K562 (cell line): ENCODE data around the gene FERMT3. TPM values are rescaled to one million over a fixed set of nuclear protein-coding genes. Genes with fewer than 3 reads are reported as not detected.
A peak's percentile ranks its signal among the peaks of the same experiment; 100 is the strongest.

ENCODE experiments used
- BCLAF1 ChIP-seq, 2 experiments: fragments of 450-650 bp in 1 of 2; IDR thresholded peaks; 2 replicates each; pipeline ENCODE4 v1.6.1; 2011 to 2017; ENCODE audit warnings: low read depth in 2 of 2, antibody characterized with exemption in 1 of 2, borderline replicate concordance in 1 of 2, low read length in 1 of 2, mild to moderate bottlenecking in 1 of 2, mixed read lengths in 1 of 2; ENCODE audit not compliant: control insufficient read depth in 1 of 2
- FOXM1 ChIP-seq, 2 experiments: fragments of 450-650 bp in 1 of 2; sonication (generic) in 1 of 2; formaldehyde crosslinking in 1 of 2; IDR thresholded peaks; 2 replicates each; pipeline versions ENCODE4 v1.6.1 to v1.9.0; 2017 to 2022; ENCODE audit warnings: low read depth in 2 of 2, mild to moderate bottlenecking in 2 of 2, missing genetic modification reagents in 1 of 2, moderate library complexity in 1 of 2
- HDAC1 ChIP-seq, 2 experiments: fragments of 450-650 bp; IDR thresholded peaks; 2 replicates each; pipeline ENCODE4 v1.6.1; 2016 to 2017; ENCODE audit warnings: inconsistent platforms in 1 of 2, mild to moderate bottlenecking in 1 of 2, moderate library complexity in 1 of 2
- KHSRP ChIP-seq: fragments of 450-650 bp; IDR thresholded peaks from 2 replicates; pipeline ENCODE4 v1.6.1; 2017
- MAZ ChIP-seq, 2 experiments: fragments of 450-650 bp in 1 of 2; sonication (generic) in 1 of 2; formaldehyde crosslinking; IDR thresholded peaks in 1 of 2; conservative IDR thresholded peaks in 1 of 2; 2 replicates each; pipeline versions ENCODE4 v1.4.0 to v1.5.0; 2020; ENCODE audit warnings: mild to moderate bottlenecking in 1 of 2, missing genetic modification reagents in 1 of 2
- MXI1 ChIP-seq: IDR thresholded peaks from 2 replicates; pipeline ENCODE4 v1.6.1; 2011; ENCODE audit warnings: low read depth, mild to moderate bottlenecking, improper control_type of control experiment, low read length
- MYNN ChIP-seq, 2 experiments: sonication (generic); formaldehyde crosslinking in 1 of 2; IDR thresholded peaks; 2 replicates each; pipeline versions ENCODE4 v1.5.0 to v1.6.1; 2016 to 2020; ENCODE audit warnings: antibody characterized with exemption in 1 of 2, missing genetic modification reagents in 1 of 2
- PHTF2 ChIP-seq: fragments of 250-450 bp; sonication (Bioruptor Pico); IDR thresholded peaks from 2 replicates; pipeline ENCODE4 v1.5.0; 2021; ENCODE audit warnings: mild to moderate bottlenecking
- TRIM25 ChIP-seq: fragments of 450-650 bp; IDR thresholded peaks from 2 replicates; pipeline ENCODE4 v1.7.0; 2016; ENCODE audit warnings: borderline replicate concordance
- USF1 ChIP-seq: sonication (generic); formaldehyde crosslinking; IDR thresholded peaks from 2 replicates; pipeline ENCODE4 v1.9.0; 2022; ENCODE audit warnings: mild to moderate bottlenecking, missing genetic modification reagents
- ZNF316 ChIP-seq: fragments of 450-650 bp; IDR thresholded peaks from 2 replicates; pipeline ENCODE4 v1.6.1; 2016
- ZNF551 ChIP-seq: fragments of 250-450 bp; sonication (Bioruptor Pico); IDR thresholded peaks from 2 replicates; pipeline ENCODE4 v1.5.0; 2021; ENCODE audit warnings: mild to moderate bottlenecking, moderate library complexity
- polyA plus RNA-seq, 8 experiments: library from polyadenylated mRNA; depleted of rRNA in 4 of 8; stranded (reverse) in 5 of 8; unstranded in 3 of 8; fragments of >200 nt; fragmentation: Nextera tagmentation in 2 of 8; fragmentation: Illumina TruSeq in 1 of 8; extraction: Ambion mirVana in 2 of 8; extraction: Trizol in 1 of 8; gene quantifications; 2 replicates each; pipeline versions ENCODE4 v1.2.1 to v1.2.3, GENCODE V29; 2011 to 2014; ENCODE audit warnings: inconsistent platforms in 1 of 8, missing spikeins in 1 of 8
- total RNA-seq, 7 experiments: library from RNA; depleted of rRNA in 6 of 7; stranded (reverse); fragments of >200 nt in 6 of 7; fragmentation: Illumina TruSeq in 2 of 7; extraction: Trizol in 2 of 7; gene quantifications; 2 replicates each; pipeline versions ENCODE4 v1.2.1 to v1.2.3, GENCODE V29; 2011 to 2021; ENCODE audit warnings: low replicate concordance in 1 of 7
- TF ChIP-seq, protein P1 (sequence below): sonication (generic); formaldehyde crosslinking; IDR thresholded peaks from 2 replicates; pipeline ENCODE4 v1.8.1; 2023; ENCODE audit warnings: mild to moderate bottlenecking, missing genetic modification reagents, moderate library complexity
- TF ChIP-seq, protein P2 (sequence below): fragments of 250-450 bp; sonication (Bioruptor Pico); IDR thresholded peaks from 2 replicates; pipeline ENCODE4 v1.5.1; 2021; ENCODE audit warnings: mild to moderate bottlenecking
- TF ChIP-seq, protein P3 (sequence below): fragments of 250-450 bp; sonication (Bioruptor Pico); IDR thresholded peaks from 2 replicates; pipeline ENCODE4 v1.4.0; 2020

Gene FERMT3
- total and polyA plus RNA-seq, 9 of the 15 experiments (the other 6 are each of a cell fraction or from before 2014, with no cell fraction given), result 3.2 to 275 (median 79.7) TPM

DNA sequence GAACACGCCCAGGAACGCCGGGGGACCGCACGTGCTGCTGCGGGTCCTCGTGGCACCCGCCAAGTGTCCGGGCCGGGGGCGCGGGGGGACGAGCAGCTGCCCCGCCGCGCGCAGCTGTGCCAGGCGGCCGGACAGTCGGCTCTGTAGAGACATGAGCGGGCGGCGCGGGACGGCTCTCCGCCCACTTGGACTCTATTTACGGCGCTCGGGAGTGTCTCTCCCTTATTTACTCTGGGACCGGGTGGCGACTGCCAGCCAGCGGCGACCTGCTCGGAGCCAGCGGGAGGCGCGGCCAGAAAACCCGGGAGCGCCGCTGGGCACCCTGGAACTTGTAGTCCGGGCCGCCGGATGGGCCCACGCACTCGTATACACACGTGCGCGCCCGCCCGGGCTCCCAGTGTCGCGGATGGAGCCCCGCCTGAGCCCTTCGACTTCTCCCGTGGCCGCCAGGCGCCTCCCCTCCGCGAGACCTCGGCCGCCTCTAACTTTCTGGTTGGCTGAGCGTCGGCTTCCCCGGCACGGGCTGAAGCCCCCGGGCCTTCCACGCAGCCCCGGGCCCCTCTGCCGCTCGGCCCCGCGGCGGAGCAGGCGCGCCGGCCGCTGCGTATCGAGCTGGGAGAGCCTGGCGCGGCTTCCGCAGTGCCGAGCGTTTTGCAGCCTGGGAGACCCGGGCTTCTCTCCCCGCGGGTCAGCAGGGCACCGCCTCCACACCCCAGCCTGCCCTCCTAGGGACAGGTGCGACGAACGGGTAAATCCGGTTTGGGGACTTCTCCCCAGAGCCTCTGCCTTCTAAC, 40.5 kb upstream of the FERMT3 start, which contains the start of gene MACROD1 (continued):
- TF ChIP-seq BCLAF1 (IDR thresholded peaks at IDR 0.05; ENCODE audit: borderline replicate concordance in 1 of 2, control insufficient read depth in 1 of 2, low read depth in 2 of 2, low read length in 1 of 2), result peak in 1 of 2 experiments; percentile 70; a peak in 1 of 4 replicates
- TF ChIP-seq MYNN (IDR thresholded peaks at IDR 0.05), result no peak
- TF ChIP-seq MYNN (CRISPR knock-in tag; IDR thresholded peaks at IDR 0.05), result no peak
- peak; percentile 60 for TF ChIP-seq MXI1
- TF ChIP-seq, protein P1, sequence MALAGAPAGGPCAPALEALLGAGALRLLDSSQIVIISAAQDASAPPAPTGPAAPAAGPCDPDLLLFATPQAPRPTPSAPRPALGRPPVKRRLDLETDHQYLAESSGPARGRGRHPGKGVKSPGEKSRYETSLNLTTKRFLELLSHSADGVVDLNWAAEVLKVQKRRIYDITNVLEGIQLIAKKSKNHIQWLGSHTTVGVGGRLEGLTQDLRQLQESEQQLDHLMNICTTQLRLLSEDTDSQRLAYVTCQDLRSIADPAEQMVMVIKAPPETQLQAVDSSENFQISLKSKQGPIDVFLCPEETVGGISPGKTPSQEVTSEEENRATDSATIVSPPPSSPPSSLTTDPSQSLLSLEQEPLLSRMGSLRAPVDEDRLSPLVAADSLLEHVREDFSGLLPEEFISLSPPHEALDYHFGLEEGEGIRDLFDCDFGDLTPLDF (CRISPR knock-in tag), result no peak; the same call in none of the 2 replicates
- TF ChIP-seq HDAC1 (IDR thresholded peaks at IDR 0.05), result peak in 1 of 2 experiments; percentile 69; a peak in 2 of 4 replicates
- TF ChIP-seq TRIM25, result no peak
- no peak for TF ChIP-seq USF1 (CRISPR knock-in tag)
- TF ChIP-seq FOXM1 (IDR thresholded peaks at IDR 0.05; ENCODE audit: low read depth), result no peak
- no peak for TF ChIP-seq FOXM1 (CRISPR knock-in tag; IDR thresholded peaks at IDR 0.05; ENCODE audit: low read depth)
- TF ChIP-seq ZNF316, result no peak
- TF ChIP-seq, protein P2, sequence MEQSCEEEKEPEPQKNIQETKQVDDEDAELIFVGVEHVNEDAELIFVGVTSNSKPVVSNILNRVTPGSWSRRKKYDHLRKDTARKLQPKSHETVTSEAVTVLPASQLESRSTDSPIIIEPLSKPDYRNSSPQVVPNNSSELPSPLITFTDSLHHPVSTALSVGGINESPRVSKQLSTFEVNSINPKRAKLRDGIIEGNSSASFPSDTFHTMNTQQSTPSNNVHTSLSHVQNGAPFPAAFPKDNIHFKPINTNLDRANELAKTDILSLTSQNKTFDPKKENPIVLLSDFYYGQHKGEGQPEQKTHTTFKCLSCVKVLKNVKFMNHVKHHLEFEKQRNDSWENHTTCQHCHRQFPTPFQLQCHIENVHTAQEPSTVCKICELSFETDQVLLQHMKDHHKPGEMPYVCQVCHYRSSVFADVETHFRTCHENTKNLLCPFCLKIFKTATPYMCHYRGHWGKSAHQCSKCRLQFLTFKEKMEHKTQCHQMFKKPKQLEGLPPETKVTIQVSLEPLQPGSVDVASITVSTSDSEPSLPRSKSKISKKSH (CRISPR knock-in tag), result no peak
- TF ChIP-seq MAZ (CRISPR knock-in tag; conservative IDR thresholded peaks at IDR 0.05 in 1 of 2, IDR thresholded peaks at IDR 0.05 in 1 of 2), result peak; percentile 51 to 54
- TF ChIP-seq PHTF2 (CRISPR knock-in tag), result no peak
- TF ChIP-seq ZNF551 (CRISPR knock-in tag), result no peak
- no peak for TF ChIP-seq KHSRP
- TF ChIP-seq, protein P3, sequence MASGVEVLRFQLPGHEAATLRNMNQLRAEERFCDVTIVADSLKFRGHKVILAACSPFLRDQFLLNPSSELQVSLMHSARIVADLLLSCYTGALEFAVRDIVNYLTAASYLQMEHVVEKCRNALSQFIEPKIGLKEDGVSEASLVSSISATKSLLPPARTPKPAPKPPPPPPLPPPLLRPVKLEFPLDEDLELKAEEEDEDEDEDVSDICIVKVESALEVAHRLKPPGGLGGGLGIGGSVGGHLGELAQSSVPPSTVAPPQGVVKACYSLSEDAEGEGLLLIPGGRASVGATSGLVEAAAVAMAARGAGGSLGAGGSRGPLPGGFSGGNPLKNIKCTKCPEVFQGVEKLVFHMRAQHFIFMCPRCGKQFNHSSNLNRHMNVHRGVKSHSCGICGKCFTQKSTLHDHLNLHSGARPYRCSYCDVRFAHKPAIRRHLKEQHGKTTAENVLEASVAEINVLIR (CRISPR knock-in tag), result no peak
